Measurements from ENCODE around the gene LYZL6.
"Not testable (repeated sequence)": the region's sequence is repeated elsewhere in the genome, so short reads cannot be mapped to it uniquely, and the experiment has no call there.

LYZL6 gene

GRCh38 chr17:35949401-35949800 is 5.9 kb upstream of the LYZL6 start:
- no peak overlapping the region for H3K27ac ChIP-seq
- no peak for DNase-seq (ENCODE audit: low read depth, low spot score)

- H3K27ac ChIP-seq: no peak overlapping the region
- DNase-seq (ENCODE audit: low read depth, low spot score): no peak
Observed at GRCh38 chr17:35948092-35948491, 4.6 kb upstream of the LYZL6 start.

- no peak for DNase-seq (ENCODE audit: low read depth, low spot score)
Observed at GRCh38 chr17:35947156-35947585, 3.7 kb upstream of the LYZL6 start.

GRCh38 chr17:35944151-35944550 is 638 bp upstream of the LYZL6 start:
- H3K27ac ChIP-seq: no peak overlapping the region
- DNase-seq (ENCODE audit: low read depth, low spot score): no peak

More at GRCh38 chr17:35947156-35947585, 3.7 kb upstream of the LYZL6 start:
- H3K27ac ChIP-seq: no peak overlapping the region

- no peak for DNase-seq (ENCODE audit: low read depth, low spot score)
- no peak overlapping the region for H3K27ac ChIP-seq
Observed at GRCh38 chr17:35942588-35943186, 826 bp downstream of the LYZL6 start.

GRCh38 chr17:35938492-35938891 is 5.0 kb downstream of the LYZL6 start:
- not testable (repeated sequence) for DNase-seq (ENCODE audit: low read depth, low spot score); H3K27ac ChIP-seq

GRCh38 chr17:35936063-35936462 is 7.5 kb downstream of the LYZL6 start:
- H3K27ac ChIP-seq: no peak overlapping the region
- no peak for DNase-seq (ENCODE audit: low read depth, low spot score)

- DNase-seq (ENCODE audit: low read depth, low spot score): no peak
- H3K27ac ChIP-seq: no peak overlapping the region
Observed at GRCh38 chr17:35934760-35935159, 8.8 kb downstream of the LYZL6 start.

GRCh38 chr17:35932586-35932985 is 10.9 kb downstream of the LYZL6 start:
- no peak for DNase-seq (ENCODE audit: low read depth, low spot score)
- no peak overlapping the region for H3K27ac ChIP-seq

- H3K27ac ChIP-seq: no peak overlapping the region
- no peak for DNase-seq (ENCODE audit: low read depth, low spot score)
Observed at GRCh38 chr17:35931794-35932425, 11.6 kb downstream of the LYZL6 start.

- no peak for DNase-seq (ENCODE audit: low read depth, low spot score)
- H3K27ac ChIP-seq: no peak within 1 kb of the TSS
Observed at GRCh38 chr17:35930211-35931065, 13.1 kb downstream of the LYZL6 start, which contains the start of gene RDM1. Gene RDM1 (minus strand): TSS chr17:35930773. CDS start chr17:35930727, 46 bp downstream.

- no peak overlapping the region for H3K27ac ChIP-seq
- no peak for DNase-seq (ENCODE audit: low read depth, low spot score)
Observed at GRCh38 chr17:35927714-35928113, 15.8 kb downstream of the LYZL6 start.

- H3K27ac ChIP-seq: no peak overlapping the region
Observed at GRCh38 chr17:35923609-35924114, 19.9 kb downstream of the LYZL6 start.

GRCh38 chr17:35920229-35920628 is 23.3 kb downstream of the LYZL6 start:
- H3K27ac ChIP-seq: no peak overlapping the region
- no peak for DNase-seq (ENCODE audit: low read depth, low spot score)

More at GRCh38 chr17:35923609-35924114, 19.9 kb downstream of the LYZL6 start:
- DNase-seq (ENCODE audit: low read depth, low spot score): no peak

- DNase-seq (ENCODE audit: low read depth, low spot score): no peak
- H3K27ac ChIP-seq: no peak overlapping the region
Observed at GRCh38 chr17:35918665-35919064, 24.8 kb downstream of the LYZL6 start.

GRCh38 chr17:35917519-35918213 is 25.8 kb downstream of the LYZL6 start:
- DNase-seq (ENCODE audit: low read depth, low spot score): no peak
- no peak overlapping the region for H3K27ac ChIP-seq

- DNase-seq (ENCODE audit: low read depth, low spot score): no peak
- no peak overlapping the region for H3K27ac ChIP-seq
Observed at GRCh38 chr17:35915153-35915964, 28.2 kb downstream of the LYZL6 start.

GRCh38 chr17:35914354-35914753 is 29.2 kb downstream of the LYZL6 start:
- DNase-seq (ENCODE audit: low read depth, low spot score): no peak
- H3K27ac ChIP-seq: no peak overlapping the region

- no peak overlapping the region for H3K27ac ChIP-seq
- no peak for DNase-seq (ENCODE audit: low read depth, low spot score)
Observed at GRCh38 chr17:35913609-35914008, 29.9 kb downstream of the LYZL6 start.

All from epithelial cell of prostate (primary cell).